Kasumi-1 (cell line): Measurements from ENCODE around the gene IMPACT.

Experiments
- DNase-seq, 2 experiments: peaks; one replicate each; lab custom pipeline; 2025; lab: John Stamatoyannopoulos, UW

Gene IMPACT

GRCh38 chr18:24421831-24422230, 4.6 kb upstream of the IMPACT start:
- DNase-seq: no peak

- DNase-seq: no peak
Measured at GRCh38 chr18:24426073-24426397, 435 bp upstream of the IMPACT start.

- DNase-seq: peak in 1 of 2 experiments; percentile 23
Measured at GRCh38 chr18:24427484-24427883, 1.0 kb downstream of the IMPACT start.

GRCh38 chr18:24428709-24429108, 2.2 kb downstream of the IMPACT start:
- no peak for DNase-seq

- DNase-seq: no peak
Measured at GRCh38 chr18:24429188-24429587, 2.7 kb downstream of the IMPACT start.

- DNase-seq: peak in 1 of 2 experiments; percentile 6
Measured at GRCh38 chr18:24432618-24433017, 6.1 kb downstream of the IMPACT start.

GRCh38 chr18:24436939-24437338, 10.5 kb downstream of the IMPACT start:
- DNase-seq: no peak

GRCh38 chr18:24443870-24444269, 17.4 kb downstream of the IMPACT start:
- DNase-seq: peak; percentile 73 to 79

GRCh38 chr18:24446453-24446852, 20.0 kb downstream of the IMPACT start:
- no peak for DNase-seq

- peak; percentile 24 to 40 for DNase-seq
Measured at GRCh38 chr18:24446953-24447538, 20.6 kb downstream of the IMPACT start.

- DNase-seq: no peak
Measured at GRCh38 chr18:24447961-24448360, 21.5 kb downstream of the IMPACT start.

GRCh38 chr18:24456549-24456948, 30.1 kb downstream of the IMPACT start:
- DNase-seq: no peak

- DNase-seq: no peak
Measured at GRCh38 chr18:24459772-24460171, 33.3 kb downstream of the IMPACT start.

- peak; percentile 32 to 60 for DNase-seq
Measured at GRCh38 chr18:24460388-24460787, 33.9 kb downstream of the IMPACT start, which contains the start of gene HRH4. HRH4 (plus strand) TSS chr18:24460637; CDS start chr18:24460729, 92 bp downstream.

GRCh38 chr18:24461996-24462395, 35.5 kb downstream of the IMPACT start:
- DNase-seq: no peak

- DNase-seq: no peak
Measured at GRCh38 chr18:24462838-24463775, 36.6 kb downstream of the IMPACT start.

- DNase-seq: no peak
Measured at GRCh38 chr18:24465486-24465885, 39.0 kb downstream of the IMPACT start.

- DNase-seq: no peak
Measured at GRCh38 chr18:24466771-24467170, 40.3 kb downstream of the IMPACT start.

- no peak for DNase-seq
Measured at GRCh38 chr18:24470022-24470618, 43.6 kb downstream of the IMPACT start.

GRCh38 chr18:24470805-24471204, 44.3 kb downstream of the IMPACT start:
- no peak for DNase-seq

GRCh38 chr18:24472591-24472990, 46.1 kb downstream of the IMPACT start:
- DNase-seq: no peak

- no peak for DNase-seq
Measured at GRCh38 chr18:24474406-24474805, 47.9 kb downstream of the IMPACT start.
